B cell (primary cell): ENCODE measurements around the gene FAM184A. TPM values are rescaled to one million over a fixed set of nuclear protein-coding genes. Genes with fewer than 3 reads are reported as not detected.

Source experiments
- ATAC-seq: fragments of 200-7000 bp; cut with Tn5 transposase; one replicate; pipeline ENCODE4 v1.10.0; 2021; ENCODE audit warnings: low read depth, mild to moderate bottlenecking, moderate number of reproducible peaks, moderate library complexity
- CTCF ChIA-PET: fragments of 350-600 bp; sonication (Branson Sonifier 250); formaldehyde crosslinking; loops from one replicate; lab custom pipeline; 2021; ENCODE audit warnings: antibody characterized with exemption, inconsistent platforms; lab: Charles Lee
- POLR2A ChIA-PET: fragments of 350-600 bp; sonication (Branson Sonifier 250); formaldehyde crosslinking; loops from one replicate; lab custom pipeline; 2021; ENCODE audit warnings: antibody characterized with exemption; lab: Charles Lee
- DNase-seq: peaks from one replicate; pipeline ENCODE4 v3.0.0; 2013
- H2AFZ ChIP-seq: 2 replicates; pipeline ENCODE4 v1.6.1; 2012; ENCODE audit warnings: mild to moderate bottlenecking, low read depth, low read length; ENCODE audit not compliant: insufficient read depth, poor library complexity, severe bottlenecking
- H3K27ac ChIP-seq, 2 donors: 1 replicate in 1 of 2; 2 replicates in 1 of 2; pipeline ENCODE4 v1.5.1; 2012 to 2013; ENCODE audit warnings: low read length in 2 of 2, mild to moderate bottlenecking in 2 of 2, moderate library complexity in 1 of 2
- H3K27me3 ChIP-seq, 4 experiments: fragments of 200-600 bp in 1 of 4; sonication (generic) in 1 of 4; replicated peaks in 1 of 4; 1 replicate in 2 of 4; 2 replicates in 2 of 4; pipeline versions ENCODE4 v1.6.1 to v1.7.0; 2013 to 2016; ENCODE audit warnings: low read length in 3 of 4, mild to moderate bottlenecking in 2 of 4, mixed read lengths in 1 of 4, moderate library complexity in 1 of 4; ENCODE audit not compliant: insufficient read depth in 4 of 4, control insufficient read depth in 3 of 4; ENCODE audit errors: control extremely low read depth in 1 of 4
- H3K36me3 ChIP-seq, 2 experiments: replicated peaks in 1 of 2; 1 replicate in 1 of 2; 2 replicates in 1 of 2; pipeline versions ENCODE4 v1.6.1 to v1.7.1; 2013; ENCODE audit warnings: low read length in 1 of 2; ENCODE audit not compliant: insufficient read depth in 2 of 2, control insufficient read depth in 1 of 2; ENCODE audit errors: control extremely low read depth in 1 of 2, extremely low read depth in 1 of 2
- H3K4me1 ChIP-seq, 2 donors: fragments of 200-600 bp in 1 of 2; sonication (generic) in 1 of 2; 1 replicate in 1 of 2; 2 replicates in 1 of 2; pipeline versions ENCODE4 v1.5.1 to v1.6.1; 2013 to 2017; ENCODE audit warnings: low read length in 2 of 2; ENCODE audit not compliant: control insufficient read depth in 2 of 2, insufficient read depth in 2 of 2
- H3K4me2 ChIP-seq: replicated peaks from 2 replicates; pipeline ENCODE3; 2012; ENCODE audit warnings: mild to moderate bottlenecking, low read depth, low read length; ENCODE audit not compliant: poor library complexity, severe bottlenecking
- H3K4me3 ChIP-seq, 5 experiments: fragments of 200-600 bp in 1 of 5; sonication (generic) in 1 of 5; 1 replicate in 3 of 5; 2 replicates in 2 of 5; pipeline versions ENCODE4 v1.5.1 to v1.7.0; 2011 to 2016; ENCODE audit warnings: low read length in 4 of 5, mild to moderate bottlenecking in 4 of 5, low read depth in 2 of 5, control low read depth in 1 of 5, moderate library complexity in 1 of 5; ENCODE audit not compliant: insufficient read depth in 1 of 5; ENCODE audit errors: control extremely low read depth in 1 of 5, extremely low read depth in 1 of 5
- H3K79me2 ChIP-seq: fragments of 200-600 bp; sonication (generic); one replicate; pipeline ENCODE4 v1.6.0; 2016; ENCODE audit warnings: low read length; ENCODE audit not compliant: control insufficient read depth, insufficient read depth
- H3K9ac ChIP-seq: fragments of 200-600 bp; sonication (generic); 2 replicates; pipeline ENCODE4 v1.6.1; 2017; ENCODE audit warnings: mild to moderate bottlenecking, low read length, moderate library complexity
- H3K9me3 ChIP-seq, 3 donors: one replicate each; pipeline versions ENCODE4 v1.6.1 to v1.7.1; 2013; ENCODE audit warnings: low read length in 2 of 3; ENCODE audit not compliant: control insufficient read depth in 2 of 3, insufficient read depth in 1 of 3; ENCODE audit errors: control extremely low read depth in 1 of 3
- H4K20me1 ChIP-seq: 2 replicates; pipeline ENCODE4 v1.6.0; 2012; ENCODE audit warnings: mild to moderate bottlenecking, low read length; ENCODE audit not compliant: insufficient read depth, control insufficient read depth, poor library complexity, severe bottlenecking
- H3K27ac Mint-ChIP-seq: one replicate; pipeline ENCODE4 v1.8.0; 2021; ENCODE audit warnings: mixed read lengths
- H3K27me3 Mint-ChIP-seq: one replicate; pipeline ENCODE4 v1.8.0; 2021; ENCODE audit warnings: mixed read lengths
- H3K4me1 Mint-ChIP-seq: one replicate; pipeline ENCODE4 v1.8.0; 2021; ENCODE audit warnings: mixed read lengths
- H3K4me3 Mint-ChIP-seq: one replicate; pipeline ENCODE4 v1.8.0; 2021; ENCODE audit warnings: mixed read lengths
- H3K9me3 Mint-ChIP-seq: one replicate; pipeline ENCODE4 v1.8.0; 2022; ENCODE audit warnings: mixed read lengths; ENCODE audit not compliant: insufficient read depth
- EZH2 ChIP-seq: IDR thresholded peaks from 2 replicates; pipeline ENCODE4 v1.6.1; 2012; ENCODE audit warnings: borderline replicate concordance, low read depth, mild to moderate bottlenecking, moderate library complexity, low read length; ENCODE audit not compliant: insufficient read depth, poor library complexity, severe bottlenecking
- WGBS: methylation state at CpG from one replicate; pipeline ENCODE4 v1.1.5; 2013; ENCODE audit warnings: missing lambda C conversion rate; ENCODE audit not compliant: insufficient coverage; 5-methylcytosine and 5-hydroxymethylcytosine counted together
- intact Hi-C: fragments of 100-400 bp; cut with micrococcal nuclease; formaldehyde crosslinking; loops from one replicate; pipeline ENCODE4 v1.10.0; 2022
- polyA plus RNA-seq: library from polyadenylated mRNA; depleted of rRNA; stranded (reverse); fragments of >200 nt; gene quantifications from 2 replicates; pipeline ENCODE4 v1.2.3, GENCODE V29; 2012
- total RNA-seq, 2 donors: library from RNA; stranded (reverse); fragments of 120-200 nt in 1 of 2; gene quantifications; 1 replicate in 1 of 2; 2 replicates in 1 of 2; pipeline versions ENCODE4 v1.2.3 to v1.2.4, GENCODE V29; 2013 to 2022
- TF ChIP-seq, protein P1 (sequence below): fragments of 200-600 bp; IDR thresholded peaks from one replicate; pipeline ENCODE4 v1.8.0; 2022; ENCODE audit warnings: antibody characterized with exemption, mild to moderate bottlenecking

Gene FAM184A
- total and polyA plus RNA-seq, 2 donors (not counting 1 experiment from before 2014, with no cell fraction given): 0.07 to 0.54 TPM

- no peak for DNase-seq
- Histone ChIP-seq H3K27ac (no peak overlapping the region), H3K4me1 (no peaks in the 10 kb centered on the region), H3K4me2 (no peak overlapping the region), H3K9me3 (no peaks in the 10 kb centered on the region), H3K27me3 (no peaks in the 10 kb centered on the region), H3K9ac (no peak overlapping the region), H3K36me3 (no peaks in the 10 kb centered on the region), H3K79me2 (no peaks in the 10 kb centered on the region), H3K4me3 (no peak overlapping the region), H4K20me1 (no peaks in the 10 kb centered on the region), H2AFZ (no peak overlapping the region)
- CTCF ChIA-PET: no interaction called here
- Mint-ChIP-seq H3K4me3 (no peak overlapping the region), H3K27me3 (no peaks in the 10 kb centered on the region), H3K27ac (no peak overlapping the region), H3K4me1 (no peaks in the 10 kb centered on the region), H3K9me3 (no peaks in the 10 kb centered on the region)
- no CpG with 5 or more reads among the region's 2 CpGs for WGBS
- intact Hi-C loops: no loop called here
- no peak for ATAC-seq
- POLR2A ChIA-PET: no interaction called here
- TF ChIP-seq EZH2: no peak
- TF ChIP-seq, protein P1, sequence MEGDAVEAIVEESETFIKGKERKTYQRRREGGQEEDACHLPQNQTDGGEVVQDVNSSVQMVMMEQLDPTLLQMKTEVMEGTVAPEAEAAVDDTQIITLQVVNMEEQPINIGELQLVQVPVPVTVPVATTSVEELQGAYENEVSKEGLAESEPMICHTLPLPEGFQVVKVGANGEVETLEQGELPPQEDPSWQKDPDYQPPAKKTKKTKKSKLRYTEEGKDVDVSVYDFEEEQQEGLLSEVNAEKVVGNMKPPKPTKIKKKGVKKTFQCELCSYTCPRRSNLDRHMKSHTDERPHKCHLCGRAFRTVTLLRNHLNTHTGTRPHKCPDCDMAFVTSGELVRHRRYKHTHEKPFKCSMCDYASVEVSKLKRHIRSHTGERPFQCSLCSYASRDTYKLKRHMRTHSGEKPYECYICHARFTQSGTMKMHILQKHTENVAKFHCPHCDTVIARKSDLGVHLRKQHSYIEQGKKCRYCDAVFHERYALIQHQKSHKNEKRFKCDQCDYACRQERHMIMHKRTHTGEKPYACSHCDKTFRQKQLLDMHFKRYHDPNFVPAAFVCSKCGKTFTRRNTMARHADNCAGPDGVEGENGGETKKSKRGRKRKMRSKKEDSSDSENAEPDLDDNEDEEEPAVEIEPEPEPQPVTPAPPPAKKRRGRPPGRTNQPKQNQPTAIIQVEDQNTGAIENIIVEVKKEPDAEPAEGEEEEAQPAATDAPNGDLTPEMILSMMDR: no peak
Observed at GRCh38 chr6:119030759-119031158, 47.7 kb downstream of the FAM184A start.

GRCh38 chr6:119028091-119028490, 50.4 kb downstream of the FAM184A start:
- H3K4me2 ChIP-seq: no peak overlapping the region
- no peak overlapping the region for H2AFZ ChIP-seq
- TF ChIP-seq, protein P1: no peak
- no peak for TF ChIP-seq EZH2
- H4K20me1 ChIP-seq: no peaks in the 10 kb centered on the region
- POLR2A ChIA-PET: no interaction called here
- no peak overlapping the region for H3K4me3 Mint-ChIP-seq
- H3K27ac ChIP-seq: no peak overlapping the region
- no peak for DNase-seq
- CTCF ChIA-PET: no interaction called here
- no peaks in the 10 kb centered on the region for H3K27me3 ChIP-seq
- 94% methylated on average over 2 of the region's 2 CpGs for WGBS
- H3K9me3 ChIP-seq: no peaks in the 10 kb centered on the region
- no peaks in the 10 kb centered on the region for H3K4me1 ChIP-seq
- H3K9me3 Mint-ChIP-seq: no peaks in the 10 kb centered on the region
- no peak overlapping the region for H3K27ac Mint-ChIP-seq
- no peaks in the 10 kb centered on the region for H3K36me3 ChIP-seq
- intact Hi-C loops: no loop called here
- no peaks in the 10 kb centered on the region for H3K79me2 ChIP-seq
- ATAC-seq: no peak
- no peaks in the 10 kb centered on the region for H3K27me3 Mint-ChIP-seq
- no peak overlapping the region for H3K9ac ChIP-seq
- no peaks in the 10 kb centered on the region for H3K4me1 Mint-ChIP-seq
- no peak overlapping the region for H3K4me3 ChIP-seq
